Neuron (in vitro differentiated cells): ENCODE measurements around the gene ASPDH.

Experiments
- H2AFZ ChIP-seq: one replicate; pipeline ENCODE4 v1.6.1; 2013; ENCODE audit warnings: low read depth, mild to moderate bottlenecking, inconsistent platforms, low read length, moderate library complexity
- H3K27me3 ChIP-seq: one replicate; pipeline ENCODE4 v1.6.1; 2013; ENCODE audit warnings: low read length; ENCODE audit not compliant: insufficient read depth
- H3K36me3 ChIP-seq: one replicate; pipeline ENCODE4 v1.6.1; 2013; ENCODE audit warnings: low read length; ENCODE audit not compliant: insufficient read depth
- H3K4me1 ChIP-seq: one replicate; pipeline ENCODE4 v1.6.1; 2013; ENCODE audit warnings: low read length; ENCODE audit not compliant: insufficient read depth
- H3K4me3 ChIP-seq: 2 replicates; pipeline ENCODE4 v1.5.1; 2013; ENCODE audit warnings: mild to moderate bottlenecking, low read length, moderate library complexity
- H3K9me3 ChIP-seq: one replicate; pipeline ENCODE4 v1.6.1; 2013; ENCODE audit warnings: low read length

ASPDH gene

DNA sequence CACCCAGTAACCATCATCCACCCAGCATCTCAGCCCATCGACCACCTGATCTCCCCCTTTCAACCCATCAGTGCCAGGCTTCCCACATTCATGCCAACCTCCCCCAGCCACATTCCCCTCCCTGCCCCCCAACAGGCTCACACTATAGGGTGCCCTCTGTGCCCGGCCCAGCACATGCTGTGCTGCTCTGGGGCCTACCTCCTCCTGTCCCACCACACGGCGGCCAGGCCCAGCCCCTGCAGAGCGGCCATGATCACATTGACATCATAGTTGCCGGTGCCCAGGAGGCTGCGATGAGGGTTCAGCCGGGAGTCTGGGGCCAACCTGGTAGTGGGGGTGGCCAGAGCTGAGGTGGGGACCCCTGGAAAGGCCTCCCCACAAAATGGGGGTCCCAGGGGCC is 6.3 kb downstream of the ASPDH start:
- H2AFZ ChIP-seq = no peak overlapping the region
- H3K9me3 ChIP-seq = no peaks in the 10 kb centered on the region
- no peak overlapping the region for H3K4me3 ChIP-seq
- no peaks in the 10 kb centered on the region for H3K27me3 ChIP-seq
- H3K4me1 ChIP-seq = peaks cover 37% of the 10 kb centered on the region
- no peaks in the 10 kb centered on the region for H3K36me3 ChIP-seq

DNA sequence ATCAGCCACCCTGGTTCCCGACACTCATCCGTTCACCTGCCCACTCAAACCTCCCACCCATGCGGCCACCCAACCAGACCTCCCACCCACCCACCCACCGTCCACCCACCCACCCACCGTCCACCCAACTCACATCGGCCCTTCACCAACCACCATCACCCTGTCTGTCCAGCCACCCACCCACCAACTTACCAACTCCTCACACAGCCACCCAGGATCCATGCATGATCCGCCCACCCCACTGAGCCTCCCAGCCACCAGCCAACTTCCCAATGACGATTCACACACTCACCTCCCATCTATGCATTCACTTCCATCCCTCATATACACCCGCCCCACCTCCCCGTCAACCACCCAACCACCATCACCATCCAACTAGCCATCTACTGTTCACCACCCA is 7.0 kb downstream of the ASPDH start:
- no peaks in the 10 kb centered on the region for H3K27me3 ChIP-seq
- no peak overlapping the region for H2AFZ ChIP-seq
- H3K36me3 ChIP-seq = no peaks in the 10 kb centered on the region
- H3K4me3 ChIP-seq = no peak overlapping the region
- H3K9me3 ChIP-seq = no peaks in the 10 kb centered on the region
- peaks cover 35% of the 10 kb centered on the region for H3K4me1 ChIP-seq

DNA sequence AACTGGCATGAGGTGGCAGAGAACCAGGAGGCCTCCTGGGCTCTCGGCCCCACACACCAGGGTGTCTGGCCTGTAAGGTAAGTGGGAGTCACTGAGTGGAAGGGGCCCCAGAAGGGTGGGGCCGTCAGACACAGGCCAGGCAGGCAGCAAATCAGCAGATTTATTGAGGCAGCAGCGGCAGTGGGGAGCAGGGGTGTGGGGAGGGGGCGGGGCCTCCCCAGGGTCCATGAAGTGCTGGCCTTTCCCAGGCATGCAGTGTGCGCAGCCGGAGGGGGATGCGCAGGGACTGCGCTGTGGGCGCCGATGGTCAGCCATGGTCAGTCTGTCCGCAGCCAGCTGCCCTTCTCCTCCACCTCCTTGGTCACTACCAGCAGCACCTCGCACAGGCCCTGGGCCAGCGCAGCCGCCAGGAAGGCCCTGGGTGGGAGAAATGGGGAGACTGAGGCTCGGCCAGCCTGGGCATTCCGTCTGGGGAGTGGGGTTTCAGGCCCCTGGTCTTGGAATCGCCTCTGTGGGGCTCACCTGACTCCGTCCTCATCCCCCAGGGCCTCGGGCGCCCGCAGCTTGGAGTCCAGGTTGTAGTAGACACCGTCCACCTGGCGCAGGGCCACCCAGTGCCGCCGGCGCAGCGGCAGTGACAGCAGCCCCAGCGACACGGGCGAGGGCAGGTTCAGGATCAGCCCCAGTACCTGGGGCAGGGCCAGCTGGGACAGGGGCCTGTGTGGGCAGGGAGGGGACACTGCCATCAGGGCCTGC is 7.7 kb downstream of the ASPDH start:
- Histone ChIP-seq H3K9me3 (no peaks in the 10 kb centered on the region), H3K27me3 (no peaks in the 10 kb centered on the region), H3K36me3 (no peaks in the 10 kb centered on the region), H3K4me3 (no peak overlapping the region), H2AFZ (no peak overlapping the region), H3K4me1 (peaks cover 39% of the 10 kb centered on the region)

DNA sequence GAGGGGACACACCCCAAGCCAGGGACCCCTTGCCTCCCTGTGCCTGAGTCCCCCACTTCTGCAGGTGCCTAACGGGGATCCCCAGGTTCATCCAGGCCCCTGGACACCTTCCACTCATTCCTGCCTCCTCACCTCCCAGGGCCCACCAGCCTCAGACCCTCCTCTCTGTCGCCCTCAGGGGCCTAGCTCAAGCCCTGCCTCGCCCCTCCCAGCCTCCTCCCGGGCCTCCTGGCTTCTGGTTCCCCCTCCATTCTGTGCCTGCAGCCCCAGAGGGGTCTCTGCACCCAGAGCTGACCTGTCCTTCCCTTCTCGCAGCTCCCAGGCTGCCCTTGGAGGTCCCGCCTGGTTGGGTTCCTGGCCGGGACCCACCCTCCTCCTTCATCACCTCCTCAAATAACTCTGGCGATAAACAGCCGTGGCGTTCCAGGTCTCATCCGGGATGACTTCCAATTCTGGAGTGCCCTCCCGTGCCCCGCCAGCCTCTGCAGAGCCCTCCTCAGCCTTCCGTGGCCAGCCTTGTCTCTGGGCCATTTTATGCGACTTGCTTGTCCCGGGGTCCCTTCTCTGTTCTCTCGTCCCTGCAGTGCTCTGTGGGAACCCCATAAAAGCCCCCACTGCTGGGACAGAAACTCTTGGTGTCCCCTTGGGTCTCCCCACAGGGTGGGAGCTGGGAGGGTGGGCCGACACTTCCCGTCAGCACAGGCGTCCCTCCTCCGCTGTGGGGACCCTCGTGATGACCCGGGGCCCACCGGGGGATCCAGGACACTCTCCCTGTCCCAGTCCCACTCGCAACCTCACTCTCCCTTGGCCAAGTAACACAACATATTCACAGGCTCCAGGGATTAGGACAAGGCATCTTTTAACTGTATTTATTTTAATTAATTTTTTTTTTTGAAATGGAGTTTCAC is 11.9 kb downstream of the ASPDH start:
- Histone ChIP-seq H3K36me3 (no peaks in the 10 kb centered on the region), H3K4me3 (no peak overlapping the region), H3K9me3 (no peaks in the 10 kb centered on the region), H3K4me1 (peaks cover 28% of the 10 kb centered on the region), H3K27me3 (no peaks in the 10 kb centered on the region), H2AFZ (no peak overlapping the region)

DNA sequence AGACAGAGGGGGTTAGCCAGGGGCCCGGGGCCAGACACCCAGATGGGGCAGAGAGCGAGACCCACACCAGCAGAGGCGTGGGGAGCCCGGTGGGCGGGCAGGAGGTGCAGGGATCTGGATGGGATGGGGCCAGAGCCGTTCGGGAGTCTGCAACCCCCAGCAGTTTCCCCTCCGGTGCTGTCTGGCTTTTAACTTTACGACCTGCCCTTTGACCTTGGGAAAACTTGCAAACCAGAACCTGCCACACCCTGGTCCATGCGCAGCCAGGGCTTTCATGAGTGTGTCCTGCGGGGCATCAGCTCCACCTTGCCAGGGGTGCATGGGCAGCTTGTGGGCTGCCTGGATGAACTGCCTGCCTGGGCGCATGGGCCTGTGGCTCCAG is 12.5 kb downstream of the ASPDH start:
- no peaks in the 10 kb centered on the region for H3K27me3 ChIP-seq
- no peaks in the 10 kb centered on the region for H3K9me3 ChIP-seq

DNA sequence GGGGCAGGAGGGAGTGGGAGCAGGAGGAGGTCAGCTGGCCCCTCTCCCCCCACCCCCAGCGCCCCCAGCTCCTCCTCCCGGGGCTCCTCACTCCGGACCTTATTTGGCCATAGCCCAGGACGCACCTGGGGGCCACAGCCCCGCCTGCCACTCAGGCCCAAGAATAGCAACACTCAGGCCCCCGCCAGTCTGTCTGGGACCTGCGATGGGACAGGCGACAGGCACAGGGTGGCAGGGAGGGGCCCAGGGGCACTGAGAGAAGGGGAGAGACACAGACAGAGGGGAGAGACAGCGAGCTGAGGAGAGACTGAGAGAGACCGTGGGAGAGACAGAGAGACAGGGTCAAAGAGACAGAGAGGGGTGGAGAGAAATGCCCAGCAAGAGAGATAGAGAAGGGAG is 13.0 kb downstream of the ASPDH start:
- no peaks in the 10 kb centered on the region for H3K36me3 ChIP-seq
- H3K9me3 ChIP-seq = no peaks in the 10 kb centered on the region
- no peak overlapping the region for H2AFZ ChIP-seq
- H3K4me1 ChIP-seq = peaks cover 33% of the 10 kb centered on the region
- H3K4me3 ChIP-seq = no peak overlapping the region
- no peaks in the 10 kb centered on the region for H3K27me3 ChIP-seq

More for the DNA sequence above, 12.5 kb downstream of the ASPDH start:
- Histone ChIP-seq H2AFZ (no peak overlapping the region), H3K4me1 (peaks cover 33% of the 10 kb centered on the region), H3K36me3 (no peaks in the 10 kb centered on the region), H3K4me3 (no peak overlapping the region)

DNA sequence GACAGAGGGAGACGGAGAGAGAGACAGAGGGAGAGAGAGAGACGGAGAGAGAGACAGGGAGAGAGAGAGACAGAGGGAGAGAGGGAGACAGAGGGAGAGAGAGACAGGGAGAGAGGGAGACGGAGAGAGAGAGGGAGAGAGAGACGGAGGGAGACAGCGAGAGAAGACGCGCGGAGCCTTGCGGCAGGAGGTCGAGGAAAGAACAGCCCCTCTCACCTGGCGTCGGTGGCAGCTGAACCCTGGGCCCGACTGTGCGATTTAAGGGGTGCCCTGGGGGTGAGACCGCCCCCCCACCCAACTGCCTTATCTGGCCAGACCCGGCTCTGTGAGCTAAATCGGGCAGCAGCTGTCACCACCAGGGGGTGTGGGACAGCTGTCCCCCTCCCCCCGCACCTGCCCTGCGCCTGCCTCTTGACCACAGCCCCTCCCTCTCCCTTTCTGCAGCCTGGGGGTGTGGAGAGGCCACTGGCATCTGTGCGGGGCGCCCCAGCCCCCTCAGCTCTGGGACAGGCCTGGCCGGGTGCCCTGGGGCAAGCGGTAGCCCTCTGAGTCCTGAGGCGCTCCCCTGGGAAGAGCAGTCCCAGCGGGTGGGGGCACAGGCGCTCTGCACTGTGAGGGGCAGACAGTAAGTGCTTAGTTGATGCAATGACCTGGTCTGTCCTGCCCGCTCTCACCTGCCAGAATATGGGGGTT is 13.5 kb downstream of the ASPDH start:
- Histone ChIP-seq H3K27me3 (no peaks in the 10 kb centered on the region), H3K4me3 (no peak overlapping the region), H2AFZ (no peak overlapping the region)

DNA sequence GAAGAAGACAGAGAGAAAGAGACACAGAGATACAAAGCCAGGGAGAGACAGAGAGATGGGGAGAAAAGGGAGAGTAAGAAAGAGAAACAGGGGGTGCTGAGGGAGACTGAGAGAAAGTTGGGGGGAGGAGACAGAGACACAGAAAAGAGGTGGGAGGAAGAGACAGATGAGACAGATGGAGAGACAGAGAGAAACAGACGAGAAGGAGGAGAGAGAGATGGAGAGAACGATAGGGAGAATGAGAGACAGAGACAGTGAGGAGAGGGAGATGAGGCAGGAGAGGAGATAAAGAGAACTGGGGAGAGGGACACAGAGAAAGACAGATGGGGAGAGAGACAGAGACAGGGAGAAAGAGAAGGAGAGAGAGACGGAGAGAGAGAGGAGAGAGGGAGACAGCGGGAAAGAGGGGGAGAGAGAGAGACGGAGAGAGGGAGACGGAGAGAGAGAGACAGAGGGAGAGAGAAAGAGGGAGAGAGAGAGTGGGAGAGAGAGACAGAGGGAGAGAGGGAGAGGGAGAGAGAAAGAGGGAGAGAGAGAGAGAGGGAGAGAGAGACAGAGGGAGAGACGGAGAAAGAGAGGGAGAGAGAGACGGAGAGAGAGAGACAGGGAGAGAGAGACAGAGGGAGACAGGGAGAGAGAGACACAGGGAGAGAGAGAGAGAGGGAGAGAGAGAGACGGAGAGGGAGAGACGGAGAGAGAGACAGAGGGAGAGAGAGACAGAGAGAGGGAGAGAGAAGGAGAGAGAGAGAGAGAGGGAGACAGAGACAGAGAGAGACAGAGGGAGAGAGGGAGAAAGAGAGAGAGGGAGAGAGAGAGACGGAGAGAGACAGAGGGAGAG is 15.3 kb downstream of the ASPDH start:
- Histone ChIP-seq H2AFZ (no peak overlapping the region), H3K9me3 (no peaks in the 10 kb centered on the region), H3K4me1 (peaks cover 33% of the 10 kb centered on the region), H3K4me3 (no peak overlapping the region), H3K27me3 (no peaks in the 10 kb centered on the region), H3K36me3 (no peaks in the 10 kb centered on the region)

More for the DNA sequence above, 13.5 kb downstream of the ASPDH start:
- H3K9me3 ChIP-seq = no peaks in the 10 kb centered on the region
- H3K36me3 ChIP-seq = no peaks in the 10 kb centered on the region
- H3K4me1 ChIP-seq = peaks cover 33% of the 10 kb centered on the region

DNA sequence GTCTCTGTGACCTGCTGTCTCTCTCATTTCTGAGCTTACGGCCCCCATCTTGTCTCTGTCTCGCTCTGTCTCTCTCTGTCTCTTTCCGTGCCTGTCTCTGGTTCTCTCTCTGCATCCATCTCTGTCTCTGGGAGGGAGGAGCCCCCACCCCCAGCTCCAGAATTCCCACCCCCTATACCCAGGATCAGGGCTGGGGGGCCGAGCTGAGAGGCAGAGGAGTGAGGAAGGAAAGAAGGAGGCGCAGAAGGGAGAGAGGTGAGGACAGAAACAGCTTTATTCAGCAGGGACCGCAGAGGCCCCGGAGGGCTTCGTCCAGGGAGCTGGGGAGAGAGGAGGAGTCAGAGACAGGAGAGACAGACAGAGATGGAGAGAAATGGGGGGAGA is 16.7 kb downstream of the ASPDH start:
- Histone ChIP-seq H3K4me1 (peaks cover 36% of the 10 kb centered on the region), H3K4me3 (no peak overlapping the region), H3K27me3 (no peaks in the 10 kb centered on the region), H3K36me3 (no peaks in the 10 kb centered on the region), H2AFZ (peak overlapping the region; percentile 44), H3K9me3 (no peaks in the 10 kb centered on the region)

DNA sequence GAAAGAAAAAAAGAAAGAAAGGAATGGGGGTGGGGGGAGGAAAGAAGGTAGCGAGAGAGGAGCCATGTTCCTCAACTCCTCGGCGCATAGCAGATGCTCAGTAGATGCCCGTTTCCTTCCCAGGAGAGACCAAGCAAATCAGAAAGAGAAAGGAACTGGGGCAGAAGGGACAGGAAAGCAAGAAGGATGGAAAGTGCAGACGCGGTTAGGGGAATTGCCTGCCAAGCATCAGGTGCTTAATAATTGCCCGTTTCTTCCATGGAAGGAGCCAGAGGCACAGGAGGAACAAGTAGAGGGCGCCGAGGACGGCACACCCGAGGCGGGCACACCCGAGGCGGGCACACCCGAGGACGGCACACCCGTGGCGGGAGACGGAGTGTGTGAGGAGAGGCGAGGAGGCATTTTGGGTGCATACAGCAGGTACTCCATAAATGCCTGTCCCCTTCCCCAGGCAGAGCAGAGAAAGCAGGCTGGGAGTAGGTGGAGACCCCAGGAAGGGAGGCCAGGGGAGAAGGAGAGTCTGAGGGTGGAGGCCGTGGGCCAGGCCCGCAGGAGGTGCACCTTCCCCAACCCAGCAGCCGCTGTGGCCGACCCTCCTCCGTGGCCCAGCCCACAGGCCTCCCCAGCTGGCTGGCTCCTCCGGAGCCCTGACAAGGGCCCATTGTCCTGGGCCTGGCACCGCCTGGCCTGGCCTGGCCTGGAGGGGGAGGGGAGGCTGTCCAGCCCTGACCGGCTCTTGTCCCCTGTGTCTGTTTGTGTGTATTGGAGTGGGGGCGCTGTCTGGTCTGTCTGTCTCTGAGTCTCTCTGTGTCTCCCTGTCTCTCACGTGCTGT is 17.3 kb downstream of the ASPDH start:
- H3K4me1 ChIP-seq = peaks cover 34% of the 10 kb centered on the region
- H3K27me3 ChIP-seq = no peaks in the 10 kb centered on the region
- H3K4me3 ChIP-seq = no peak overlapping the region
- no peaks in the 10 kb centered on the region for H3K9me3 ChIP-seq
- H3K36me3 ChIP-seq = no peaks in the 10 kb centered on the region
- H2AFZ ChIP-seq = peak overlapping the region; percentile 44

DNA sequence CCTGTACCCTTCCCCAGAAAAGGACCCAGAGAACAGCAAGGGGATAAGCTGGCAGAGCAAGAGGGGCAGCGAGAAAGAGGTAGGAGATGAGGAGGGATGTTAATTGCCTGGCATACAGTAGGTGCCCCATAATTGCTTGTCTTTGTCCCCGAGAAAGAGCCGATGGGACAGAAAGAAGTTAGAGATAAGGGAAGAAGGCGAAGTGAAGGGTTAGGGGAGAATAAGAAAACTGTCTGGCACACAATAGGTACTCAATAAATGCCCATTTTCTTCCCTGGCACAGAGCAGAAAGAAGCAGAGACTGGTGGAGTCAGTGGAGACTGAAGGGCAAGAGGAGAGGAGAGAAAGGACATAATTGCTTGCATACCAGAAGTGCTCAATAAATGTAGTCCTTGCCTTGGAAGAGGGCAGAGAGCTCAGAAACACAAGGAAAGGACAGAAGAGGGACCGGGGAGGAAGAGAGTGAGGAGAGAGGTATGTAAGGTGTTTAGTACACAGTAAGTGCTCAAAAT is 18.6 kb downstream of the ASPDH start:
- no peaks in the 10 kb centered on the region for H3K27me3 ChIP-seq

More for the DNA sequence above, 18.6 kb downstream of the ASPDH start:
- Histone ChIP-seq H3K36me3 (no peaks in the 10 kb centered on the region), H3K9me3 (no peaks in the 10 kb centered on the region), H2AFZ (no peak overlapping the region), H3K4me1 (peaks cover 21% of the 10 kb centered on the region), H3K4me3 (no peak overlapping the region)
